Neural cell (in vitro differentiated cells): ENCODE data around the gene PCDH1. TPM values are rescaled to one million over a fixed set of nuclear protein-coding genes. Genes with fewer than 3 reads are reported as not detected.

Experiments
- H2AFZ ChIP-seq: fragments of 200-600, 300-800 bp; sonication (generic), shearing (Covaris generic); 2 replicates; pipeline ENCODE4 v1.6.0; 2014; ENCODE audit warnings: low read depth, mild to moderate bottlenecking, antibody characterized with exemption, low read length, moderate library complexity
- H3F3A ChIP-seq: fragments of 200-600 bp; shearing (Covaris generic); 2 replicates; pipeline ENCODE4 v1.6.1; 2016; ENCODE audit warnings: mild to moderate bottlenecking, moderate library complexity, mixed read lengths, antibody characterized with exemption, low read length; ENCODE audit not compliant: insufficient read depth, poor library complexity, severe bottlenecking
- H3K27ac ChIP-seq: fragments of 200-600, 300-800 bp; sonication (generic), shearing (Covaris generic); 2 replicates; pipeline ENCODE4 v1.5.1; 2014; ENCODE audit warnings: mild to moderate bottlenecking, low read length, moderate library complexity
- H3K27me3 ChIP-seq: fragments of 300-800, 200-600 bp; sonication (generic), shearing (Covaris generic); 2 replicates; pipeline ENCODE4 v1.6.0; 2014; ENCODE audit warnings: mild to moderate bottlenecking, low read depth, low read length, moderate library complexity; ENCODE audit not compliant: insufficient read depth
- H3K36me3 ChIP-seq: fragments of 300-800, 200-600 bp; sonication (generic), shearing (Covaris generic); 2 replicates; pipeline ENCODE4 v1.5.1; 2014; ENCODE audit warnings: mild to moderate bottlenecking, antibody characterized with exemption, low read length, moderate library complexity; ENCODE audit not compliant: insufficient read depth
- H3K4me2 ChIP-seq: fragments of 300-800, 200-600 bp; sonication (generic), shearing (Covaris generic); 2 replicates; pipeline ENCODE4 v1.6.0; 2014; ENCODE audit warnings: mild to moderate bottlenecking, low read length
- H3K4me3 ChIP-seq: fragments of 300-800, 200-600 bp; sonication (generic), shearing (Covaris generic); 2 replicates; pipeline ENCODE4 v1.5.1; 2014; ENCODE audit warnings: mild to moderate bottlenecking, low read length, moderate library complexity
- H3K79me2 ChIP-seq: fragments of 200-600 bp; shearing (Covaris generic); replicated peaks from 2 replicates; pipeline ENCODE4 v1.6.0; 2014; ENCODE audit warnings: mild to moderate bottlenecking, low read length, moderate library complexity; ENCODE audit not compliant: insufficient read depth
- H3K9ac ChIP-seq: fragments of 300-800, 200-600 bp; sonication (generic), shearing (Covaris generic); 2 replicates; pipeline ENCODE4 v1.6.1; 2016; ENCODE audit warnings: mild to moderate bottlenecking, low read length, mixed read lengths
- H3K9me2 ChIP-seq: fragments of 200-600 bp; shearing (Covaris generic); 2 replicates; pipeline ENCODE4 v1.6.1; 2016; ENCODE audit warnings: mild to moderate bottlenecking, low read length, mixed read lengths; ENCODE audit not compliant: insufficient read depth
- H3K9me3 ChIP-seq: fragments of 200-600, 300-800 bp; sonication (generic), shearing (Covaris generic); 2 replicates; pipeline ENCODE4 v1.6.1; 2016; ENCODE audit warnings: mild to moderate bottlenecking, mixed run types, low read length, moderate library complexity, mixed read lengths
- H4K20me1 ChIP-seq: fragments of 200-600 bp; shearing (Covaris generic); 2 replicates; pipeline ENCODE4 v1.6.1; 2016; ENCODE audit warnings: mild to moderate bottlenecking, mixed run types; ENCODE audit not compliant: insufficient read depth
- CTCF ChIP-seq: fragments of 450-650 bp; IDR thresholded peaks from 2 replicates; pipeline ENCODE4 v1.5.1; 2014; ENCODE audit warnings: antibody characterized with exemption, mild to moderate bottlenecking, moderate library complexity; ENCODE audit not compliant: poor library complexity, severe bottlenecking
- EP300 ChIP-seq: fragments of 450-650 bp; conservative IDR thresholded peaks from 2 replicates; pipeline ENCODE4 v1.6.1; 2014; ENCODE audit warnings: antibody characterized with exemption, mild to moderate bottlenecking, moderate library complexity; ENCODE audit not compliant: poor library complexity, severe bottlenecking
- EZH2 ChIP-seq: fragments of 200-600, 300-800 bp; shearing (Covaris generic), sonication (generic); IDR thresholded peaks from 2 replicates; pipeline ENCODE4 v1.6.1; 2014; ENCODE audit warnings: antibody characterized with exemption, low read length, borderline replicate concordance, mild to moderate bottlenecking; ENCODE audit not compliant: insufficient read depth, poor library complexity, severe bottlenecking
- MXI1 ChIP-seq: fragments of 450-650 bp; conservative IDR thresholded peaks from 2 replicates; pipeline ENCODE4 v1.6.1; 2014; ENCODE audit warnings: antibody characterized with exemption, mild to moderate bottlenecking; ENCODE audit not compliant: poor library complexity, severe bottlenecking
- POLR2AphosphoS5 ChIP-seq: IDR thresholded peaks from 2 replicates; pipeline ENCODE4 v1.6.1; 2012
- RAD21 ChIP-seq: fragments of 450-650 bp; conservative IDR thresholded peaks from 2 replicates; pipeline ENCODE4 v1.6.1; 2014; ENCODE audit warnings: antibody characterized with exemption, mild to moderate bottlenecking, moderate library complexity
- REST ChIP-seq: IDR thresholded peaks from 2 replicates; pipeline ENCODE4 v1.6.1; 2012; ENCODE audit warnings: borderline replicate concordance
- SMC3 ChIP-seq: fragments of 450-650 bp; conservative IDR thresholded peaks from 2 replicates; pipeline ENCODE4 v1.6.1; 2014; ENCODE audit warnings: antibody characterized with exemption, mild to moderate bottlenecking, moderate library complexity; ENCODE audit not compliant: poor library complexity
- TAF1 ChIP-seq: IDR thresholded peaks from 2 replicates; pipeline ENCODE4 v1.6.1; 2012; ENCODE audit warnings: low read depth
- polyA plus RNA-seq: library from polyadenylated mRNA; depleted of rRNA; stranded (reverse); fragments of >200 nt; gene quantifications from 2 replicates; pipeline ENCODE4 v1.2.3, GENCODE V29; 2014

Gene PCDH1
- polyA plus RNA-seq, 1 donor from 2014 or later = 13.9 TPM

GRCh38 chr5:141920771-141921170 is 42.6 kb upstream of the PCDH1 start:
- H3K36me3 ChIP-seq = no peaks in the 10 kb centered on the region
- H3F3A ChIP-seq = no peaks in the 10 kb centered on the region
- no peak overlapping the region for H3K4me3 ChIP-seq
- TF ChIP-seq EP300 (no peak), TAF1 (no peak), CTCF (no peak), EZH2 (no peak), REST (no peak), SMC3 (no peak), POLR2AphosphoS5 (no peak), RAD21 (no peak), MXI1 (no peak)
- no peak overlapping the region for H3K4me2 ChIP-seq
- no peak overlapping the region for H3K9ac ChIP-seq
- no peaks in the 10 kb centered on the region for H3K27me3 ChIP-seq
- H3K27ac ChIP-seq = no peak overlapping the region
- H4K20me1 ChIP-seq = no peaks in the 10 kb centered on the region
- H3K9me3 ChIP-seq = no peaks in the 10 kb centered on the region
- H3K9me2 ChIP-seq = no peaks in the 10 kb centered on the region
- H3K79me2 ChIP-seq = no peaks in the 10 kb centered on the region
- H2AFZ ChIP-seq = no peak overlapping the region

- Histone ChIP-seq H3K27me3 (no peaks in the 10 kb centered on the region), H3K79me2 (no peaks in the 10 kb centered on the region), H3K27ac (no peak overlapping the region), H3F3A (no peaks in the 10 kb centered on the region), H3K36me3 (no peaks in the 10 kb centered on the region), H2AFZ (no peak overlapping the region), H3K9me2 (no peaks in the 10 kb centered on the region), H3K9ac (no peak overlapping the region), H3K9me3 (no peaks in the 10 kb centered on the region), H3K4me2 (no peak overlapping the region), H4K20me1 (no peaks in the 10 kb centered on the region), H3K4me3 (no peak overlapping the region)
- TF ChIP-seq TAF1 = no peak
- TF ChIP-seq EP300 = no peak
- no peak for TF ChIP-seq RAD21
- no peak for TF ChIP-seq REST
- TF ChIP-seq SMC3 = no peak
- no peak for TF ChIP-seq EZH2
- TF ChIP-seq POLR2AphosphoS5 = no peak
- no peak for TF ChIP-seq CTCF
- no peak for TF ChIP-seq MXI1
These were observed 41.3 kb upstream of the PCDH1 start for GRCh38 chr5:141919218-141920119.
